Endothelial cell (in vitro differentiated cells): Measurements from ENCODE around the gene RIMKLB. TPM values are rescaled to one million over a fixed set of nuclear protein-coding genes. Genes with fewer than 3 reads are reported as not detected.

Source experiments
- DNase-seq: peaks from one replicate; pipeline ENCODE4 v3.0.0; 2021; ENCODE audit warnings: low spot score
- H3K27ac Mint-ChIP-seq: one replicate; pipeline ENCODE4 v1.8.0; 2021; ENCODE audit warnings: mixed read lengths, inconsistent platforms; ENCODE audit not compliant: unreplicated experiment
- H3K27me3 Mint-ChIP-seq: one replicate; pipeline ENCODE4 v1.8.0; 2021; ENCODE audit warnings: mild to moderate bottlenecking, moderate library complexity, mixed read lengths, inconsistent platforms; ENCODE audit not compliant: unreplicated experiment
- H3K36me3 Mint-ChIP-seq: one replicate; pipeline ENCODE4 v1.8.0; 2021; ENCODE audit warnings: mild to moderate bottlenecking, low read depth, mixed read lengths, inconsistent platforms; ENCODE audit not compliant: unreplicated experiment
- H3K4me1 Mint-ChIP-seq: one replicate; pipeline ENCODE4 v1.8.0; 2021; ENCODE audit warnings: mild to moderate bottlenecking, mixed read lengths, inconsistent platforms; ENCODE audit not compliant: unreplicated experiment
- H3K4me3 Mint-ChIP-seq: one replicate; pipeline ENCODE4 v1.8.0; 2021; ENCODE audit warnings: mild to moderate bottlenecking, mixed read lengths, inconsistent platforms; ENCODE audit not compliant: unreplicated experiment
- H3K9me3 Mint-ChIP-seq: one replicate; pipeline ENCODE4 v1.8.0; 2021; ENCODE audit warnings: mixed read lengths, inconsistent platforms; ENCODE audit not compliant: unreplicated experiment
- CTCF ChIP-seq: fragments of 200-600 bp; sonication (generic); IDR thresholded peaks from one replicate; pipeline ENCODE4 v1.5.0; 2021; ENCODE audit warnings: antibody characterized with exemption; ENCODE audit not compliant: unreplicated experiment
- total RNA-seq: library from RNA; stranded (reverse); fragmentation: NEBNext Ultra II Directional; extraction: Animal tissue kit (Norgen Biotek cat#: 25700); gene quantifications from one replicate; pipeline ENCODE4 v1.2.1, GENCODE V29; 2021; ENCODE audit not compliant: unreplicated experiment

The RIMKLB gene
- total RNA-seq, 1 donor from 2014 or later = 101 TPM

- H3K27ac Mint-ChIP-seq = no peak overlapping the region
- H3K36me3 Mint-ChIP-seq = no peaks in the 10 kb centered on the region
- no peak for DNase-seq
- no peak overlapping the region for H3K4me3 Mint-ChIP-seq
- TF ChIP-seq CTCF = no peak
- H3K9me3 Mint-ChIP-seq = no peaks in the 10 kb centered on the region
- H3K4me1 Mint-ChIP-seq = no peaks in the 10 kb centered on the region
- peaks cover 5% of the 10 kb centered on the region for H3K27me3 Mint-ChIP-seq
Observed at GRCh38 chr12:8821591-8821990, 123.8 kb downstream of the RIMKLB start.

DNA sequence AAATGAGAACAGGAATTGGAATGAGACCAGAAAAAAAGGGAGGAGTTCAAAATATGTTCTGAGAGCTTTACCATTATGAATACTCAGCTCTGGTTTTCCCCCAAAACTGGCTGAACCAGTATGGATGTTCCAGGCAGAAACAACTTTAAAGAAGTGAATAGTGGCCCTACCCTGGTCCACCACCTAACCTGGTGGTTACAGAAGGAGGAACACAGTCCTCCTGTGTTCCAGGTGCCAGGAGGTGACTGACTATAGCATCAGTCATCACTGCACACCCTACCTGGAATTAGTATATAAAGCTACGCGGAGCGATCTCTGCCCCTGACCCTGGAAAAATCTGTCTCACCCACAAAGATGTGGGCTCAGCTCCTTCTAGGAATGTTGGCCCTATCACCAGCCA is 124.5 kb downstream of the RIMKLB start, which contains the start of gene A2ML1:
Gene A2ML1, plus strand, starts transcription at position 324 of the 400 bp plus-strand sequence. Its CDS starts 31 bp downstream, at position 355.
- TF ChIP-seq CTCF = no peak
- no peaks in the 10 kb centered on the region for H3K36me3 Mint-ChIP-seq
- H3K27me3 Mint-ChIP-seq = peaks cover 5% of the 10 kb centered on the region
- H3K4me3 Mint-ChIP-seq = no peak within 1 kb of the TSS
- no peak for DNase-seq
- H3K9me3 Mint-ChIP-seq = no peaks in the 10 kb centered on the region
- no peaks in the 10 kb centered on the region for H3K4me1 Mint-ChIP-seq
- H3K27ac Mint-ChIP-seq = no peak within 1 kb of the TSS

DNA sequence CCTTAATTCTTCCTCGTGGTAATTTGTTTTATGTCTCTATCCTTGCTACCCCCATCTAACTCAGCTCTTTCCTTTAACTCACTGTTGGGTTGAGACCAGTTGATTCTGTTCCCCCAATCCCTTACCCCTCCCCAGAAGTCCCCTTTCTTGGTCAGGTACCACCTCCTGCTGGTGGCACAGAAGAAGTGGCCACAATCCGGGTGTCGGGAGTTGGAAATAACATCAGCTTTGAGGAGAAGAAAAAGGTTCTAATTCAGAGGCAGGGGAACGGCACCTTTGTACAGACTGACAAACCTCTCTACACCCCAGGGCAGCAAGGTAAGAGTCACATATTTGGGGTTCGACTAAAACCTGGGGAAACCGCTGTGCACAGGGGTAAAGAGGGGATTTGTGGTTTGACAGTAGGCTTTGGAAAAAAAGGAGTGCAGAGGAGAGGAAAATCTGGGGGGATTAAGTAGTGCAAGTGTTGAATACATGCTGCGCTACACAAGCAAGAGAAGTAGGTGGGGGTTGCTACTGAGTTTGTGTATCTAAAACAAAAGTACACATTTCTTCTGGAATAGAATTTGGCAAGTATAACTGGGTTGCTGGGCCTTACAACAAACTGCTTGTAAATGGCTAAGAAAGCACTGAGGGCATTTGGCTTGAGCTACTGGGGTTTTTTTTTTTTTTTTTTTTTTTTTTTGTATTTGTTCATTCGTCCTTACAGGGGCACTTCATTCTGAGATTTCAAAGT is 125.9 kb downstream of the RIMKLB start:
- peak; percentile 55 for TF ChIP-seq CTCF
- DNase-seq = peak; percentile 67
- no peak overlapping the region for H3K4me3 Mint-ChIP-seq
- no peak overlapping the region for H3K27ac Mint-ChIP-seq
- no peaks in the 10 kb centered on the region for H3K4me1 Mint-ChIP-seq
- peaks cover 5% of the 10 kb centered on the region for H3K27me3 Mint-ChIP-seq
- no peaks in the 10 kb centered on the region for H3K9me3 Mint-ChIP-seq
- no peaks in the 10 kb centered on the region for H3K36me3 Mint-ChIP-seq

- no peak for TF ChIP-seq CTCF
- no peak overlapping the region for H3K4me3 Mint-ChIP-seq
- no peaks in the 10 kb centered on the region for H3K36me3 Mint-ChIP-seq
- peaks cover 2% of the 10 kb centered on the region for H3K4me1 Mint-ChIP-seq
- peaks cover 5% of the 10 kb centered on the region for H3K27me3 Mint-ChIP-seq
- no peak overlapping the region for H3K27ac Mint-ChIP-seq
- DNase-seq = no peak
- no peaks in the 10 kb centered on the region for H3K9me3 Mint-ChIP-seq
Observed at GRCh38 chr12:8827551-8828256, 129.9 kb downstream of the RIMKLB start.
